Measurements from ENCODE around the gene SLC34A1. TPM values are rescaled to one million over a fixed set of nuclear protein-coding genes. Genes with fewer than 3 reads are reported as not detected.

The SLC34A1 gene
- total RNA-seq, 2 experiments from 2014 or later, result 1.4 to 1.5 TPM

DNA sequence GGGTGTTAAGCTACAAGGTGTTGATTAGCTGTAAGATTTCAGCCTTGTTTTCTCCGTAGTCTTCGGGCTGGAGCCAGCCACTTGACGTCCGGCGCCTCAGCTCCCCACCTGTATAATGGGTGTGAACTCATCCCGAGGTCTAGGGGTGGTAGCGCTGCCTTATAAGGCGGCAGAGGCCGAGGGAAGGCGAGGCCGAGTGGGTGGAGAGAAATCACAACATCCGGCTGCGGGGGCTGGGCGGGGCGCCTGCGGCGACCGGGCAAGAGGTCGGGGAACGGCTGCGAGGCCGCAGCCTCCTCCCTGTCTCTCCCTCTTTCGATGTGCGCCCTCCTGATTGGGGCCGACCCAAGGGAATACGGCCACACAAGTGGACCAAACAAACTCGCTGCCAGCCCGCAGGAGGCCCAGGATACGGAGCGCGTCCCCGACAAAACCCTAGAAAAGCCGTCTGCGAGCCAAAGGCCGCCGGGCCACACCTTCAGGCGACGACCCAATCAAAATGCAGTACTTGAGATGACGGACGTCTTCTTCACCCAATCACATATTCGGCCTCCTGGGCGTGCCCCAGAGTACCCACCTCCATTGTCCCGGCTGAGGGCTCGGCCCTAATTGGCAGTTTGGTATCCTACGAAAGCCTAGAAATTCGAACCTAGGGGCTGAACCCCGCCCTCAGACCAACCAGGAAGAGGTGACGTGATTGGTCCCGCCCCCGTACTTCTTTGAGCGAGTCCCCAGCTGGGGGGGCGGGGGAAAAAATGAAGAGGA, 41.7 kb downstream of the SLC34A1 start:
- ChIA-PET POLR2A (interaction anchor here (0.9 to 14.9 kb wide), 17 partner anchors 7 to 121 kb away, joined by 3 to 654 read pairs (median 8); partner anchors contain the start of genes F12, LMAN2, PDLIM7 and PRR7), CTCF (interaction anchor here (0.5 to 12.6 kb wide), 15 partner anchors 8 to 117 kb away, joined by 3 to 235 read pairs (median 6); partner anchors contain the start of genes PFN3 and PRR7)
- Mint-ChIP-seq H3K4me1 (peaks cover 44% of the 10 kb centered on the region), H3K4me3 (peak overlapping the region; percentile 95), H3K36me3 (ENCODE audit: low read depth) (peaks cover 37% of the 10 kb centered on the region), H3K9me3 (peaks cover 2% of the 10 kb centered on the region), H3K27me3 (no peaks in the 10 kb centered on the region), H3K27ac (peak overlapping the region; percentile 98)
- peak; percentile 100 for DNase-seq

DNA sequence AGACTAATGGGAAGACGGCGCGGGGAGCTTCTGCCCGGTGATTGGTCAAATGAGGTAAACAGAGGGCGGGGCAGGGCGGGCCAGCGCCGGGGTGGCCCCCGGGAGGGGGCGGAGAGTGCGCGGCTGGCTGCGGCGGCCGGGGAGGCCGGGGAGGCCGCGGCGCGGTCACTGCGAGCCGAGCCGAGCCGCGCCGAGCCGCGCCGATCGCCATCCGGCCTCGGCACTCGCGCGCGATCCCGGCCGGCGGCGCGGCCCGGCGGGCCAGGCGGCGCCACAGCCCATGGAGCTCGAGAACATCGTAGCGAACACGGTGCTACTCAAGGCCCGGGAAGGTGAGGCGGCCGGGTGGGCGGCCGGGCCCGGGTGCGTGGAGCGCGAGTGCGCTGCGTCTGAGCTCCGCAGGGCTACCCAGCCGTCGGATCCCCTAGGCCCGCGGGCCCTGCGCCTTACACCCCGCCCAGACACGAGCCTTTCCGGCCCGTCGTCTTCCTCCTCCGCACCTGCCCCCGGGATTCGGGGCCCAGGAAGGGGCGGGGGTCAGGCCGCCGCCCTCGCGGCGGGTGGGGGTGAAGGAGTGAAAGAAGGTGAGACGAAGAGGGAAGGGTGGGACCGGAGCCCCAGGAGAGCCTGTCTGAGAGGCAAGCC, 42.5 kb downstream of the SLC34A1 start, which contains the start of gene GRK6:
Gene GRK6 (plus strand): TSS at position 111 of the 645 bp plus-strand sequence. CDS start 170 bp downstream, at position 281.
- Mint-ChIP-seq H3K9me3 (peaks cover 2% of the 10 kb centered on the region), H3K4me3 (peak within 1 kb of the TSS; percentile 95), H3K36me3 (ENCODE audit: low read depth) (peaks cover 44% of the 10 kb centered on the region), H3K4me1 (peaks cover 52% of the 10 kb centered on the region), H3K27ac (peak within 1 kb of the TSS; percentile 98), H3K27me3 (no peaks in the 10 kb centered on the region)
- ChIA-PET POLR2A (interaction anchor here (0.9 to 14.9 kb wide), 16 partner anchors 8 to 122 kb away, joined by 3 to 654 read pairs (median 6); partner anchors contain the start of genes F12, LMAN2, PDLIM7 and PRR7), CTCF (interaction anchor here (0.6 to 12.6 kb wide), 12 partner anchors 18 to 117 kb away, joined by 3 to 235 read pairs (median 7); partner anchors contain the start of genes PFN3 and PRR7)
- DNase-seq, result peak; percentile 80

DNA sequence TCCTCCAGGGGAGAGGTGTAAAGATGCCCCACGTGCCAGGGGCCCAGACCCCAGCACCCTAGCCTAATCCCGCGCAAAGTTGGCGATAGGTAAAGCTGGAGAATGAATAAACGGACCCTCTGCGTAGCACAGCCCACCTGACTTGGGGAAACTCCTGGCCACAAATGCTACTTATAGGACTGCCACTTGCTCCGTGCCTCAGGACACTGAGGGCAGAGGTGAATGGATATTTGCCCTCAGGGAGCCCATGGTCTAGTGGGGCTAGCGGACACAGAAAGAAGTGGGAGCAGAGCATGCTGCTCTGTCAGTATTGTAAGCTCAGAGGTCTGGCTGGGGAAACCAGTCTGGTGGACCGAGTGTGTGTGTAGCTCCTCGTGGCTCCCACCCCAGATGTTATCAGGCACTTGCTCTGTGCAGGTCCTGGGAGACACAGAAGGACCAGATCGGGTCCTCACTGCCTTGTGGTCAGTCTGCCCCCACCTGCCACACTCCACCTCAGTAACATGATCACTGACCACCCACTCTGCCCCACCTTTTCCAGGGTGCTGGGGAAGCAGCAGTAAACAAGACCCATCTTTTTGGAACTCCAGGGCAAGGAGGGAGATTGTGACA, 43.1 kb downstream of the SLC34A1 start:
- peaks cover 50% of the 10 kb centered on the region for H3K36me3 Mint-ChIP-seq (ENCODE audit: low read depth)
- no peaks in the 10 kb centered on the region for H3K27me3 Mint-ChIP-seq
- H3K9me3 Mint-ChIP-seq, result no peaks in the 10 kb centered on the region
- H3K4me3 Mint-ChIP-seq, result peak overlapping the region; percentile 91
- DNase-seq, result peak; percentile 36
- H3K4me1 Mint-ChIP-seq, result peaks cover 56% of the 10 kb centered on the region
- ChIA-PET CTCF (interaction anchor here (1.0 to 12.6 kb wide), 6 partner anchors 19 to 115 kb away, joined by 3 to 235 read pairs (median 10); partner anchors contain the start of genes PFN3 and PRR7), POLR2A (interaction anchor here (1.0 to 14.9 kb wide), 12 partner anchors 18 to 117 kb away, joined by 3 to 654 read pairs (median 10); partner anchors contain the start of genes F12, LMAN2, PDLIM7 and PRR7)
- H3K27ac Mint-ChIP-seq, result peak overlapping the region; percentile 93

DNA sequence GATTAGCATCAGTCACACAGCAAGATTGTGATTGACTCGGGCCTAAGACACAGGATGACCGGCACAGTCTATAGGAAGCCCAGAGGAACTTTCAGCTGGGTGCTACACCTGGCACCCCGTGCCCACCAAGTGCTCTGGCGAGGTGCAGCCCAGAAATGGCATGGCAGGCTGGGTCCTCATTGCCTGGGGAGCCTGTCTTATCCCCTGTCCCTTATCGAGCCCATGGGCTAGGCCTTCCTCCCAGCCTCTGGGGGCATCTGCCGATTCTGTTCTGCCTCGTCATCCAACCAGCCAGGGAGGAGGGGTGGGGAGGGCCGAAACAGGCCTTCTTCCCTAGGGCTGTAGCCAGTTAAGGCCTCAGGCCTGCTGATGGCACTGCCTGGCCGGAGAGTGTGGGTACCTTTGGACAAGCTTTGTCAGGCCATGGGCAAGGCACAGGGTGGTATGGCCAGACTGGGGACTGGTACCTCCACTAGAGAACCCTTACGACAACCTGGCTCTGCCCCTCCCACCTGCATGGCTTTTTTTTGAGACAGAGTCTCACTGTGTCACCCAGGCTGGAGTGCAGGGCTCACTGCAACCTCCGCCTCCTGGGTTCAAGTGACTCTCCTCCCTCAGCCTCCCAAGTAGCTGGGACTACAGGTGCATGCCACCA, 43.8 kb downstream of the SLC34A1 start:
- Mint-ChIP-seq H3K4me1 (peaks cover 59% of the 10 kb centered on the region), H3K4me3 (peak overlapping the region; percentile 91), H3K9me3 (no peaks in the 10 kb centered on the region), H3K36me3 (ENCODE audit: low read depth) (peaks cover 58% of the 10 kb centered on the region), H3K27me3 (no peaks in the 10 kb centered on the region), H3K27ac (peak overlapping the region; percentile 93)
- DNase-seq, result peak; percentile 50
- CTCF ChIA-PET, result interaction anchor here (1.0 to 12.6 kb wide), 8 partner anchors 14 to 116 kb away, joined by 3 to 235 read pairs (median 6); partner anchors contain the start of genes PFN3 and PRR7
- POLR2A ChIA-PET, result interaction anchor here (0.7 to 14.9 kb wide), 9 partner anchors 18 to 118 kb away, joined by 3 to 654 read pairs (median 11); partner anchors contain the start of genes F12, LMAN2, PRR7 and RGS14

DNA sequence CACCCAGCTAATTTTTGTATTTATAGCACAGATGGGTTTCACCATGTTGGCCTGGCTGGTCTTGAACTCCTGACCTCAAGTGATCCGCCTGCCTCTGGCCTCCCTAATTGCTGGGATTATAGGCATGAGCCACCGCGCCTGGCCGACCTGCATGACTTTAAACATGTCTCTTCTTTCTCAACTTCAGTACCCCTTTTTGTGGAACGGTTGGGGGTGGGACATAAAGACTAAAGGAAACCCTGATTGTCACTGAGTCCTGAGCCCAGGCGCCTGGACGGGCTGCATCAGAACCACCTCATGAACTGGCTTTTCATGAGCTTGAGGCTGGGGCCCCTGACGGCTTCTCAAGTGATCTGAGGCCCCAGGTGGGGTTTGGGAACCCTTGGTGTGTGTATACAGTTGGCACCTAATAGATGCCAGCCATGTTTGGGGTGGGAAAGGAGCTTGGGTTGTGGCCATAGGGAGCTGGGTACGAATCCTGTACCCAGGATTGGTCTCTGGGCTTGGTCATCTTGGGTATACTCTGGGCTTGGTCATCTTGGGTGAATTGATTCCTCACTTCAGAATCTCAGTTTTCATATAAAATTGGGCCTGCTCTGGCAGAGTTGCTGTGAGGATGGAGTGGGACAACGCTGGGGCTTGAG, 44.5 kb downstream of the SLC34A1 start:
- H3K36me3 Mint-ChIP-seq (ENCODE audit: low read depth), result peaks cover 63% of the 10 kb centered on the region
- no peaks in the 10 kb centered on the region for H3K27me3 Mint-ChIP-seq
- peaks cover 65% of the 10 kb centered on the region for H3K4me1 Mint-ChIP-seq
- no peak for DNase-seq
- ChIA-PET POLR2A (interaction anchor here (0.7 to 14.9 kb wide), 11 partner anchors 17 to 171 kb away, joined by 3 to 654 read pairs (median 4); partner anchors contain the start of genes F12, LMAN2, PRR7 and RGS14), CTCF (interaction anchor here (0.6 to 12.6 kb wide), 10 partner anchors 13 to 119 kb away, joined by 3 to 235 read pairs (median 4); partner anchors contain the start of gene PFN3)
- peak overlapping the region; percentile 93 for H3K27ac Mint-ChIP-seq
- no peaks in the 10 kb centered on the region for H3K9me3 Mint-ChIP-seq
- peak overlapping the region; percentile 91 for H3K4me3 Mint-ChIP-seq

DNA sequence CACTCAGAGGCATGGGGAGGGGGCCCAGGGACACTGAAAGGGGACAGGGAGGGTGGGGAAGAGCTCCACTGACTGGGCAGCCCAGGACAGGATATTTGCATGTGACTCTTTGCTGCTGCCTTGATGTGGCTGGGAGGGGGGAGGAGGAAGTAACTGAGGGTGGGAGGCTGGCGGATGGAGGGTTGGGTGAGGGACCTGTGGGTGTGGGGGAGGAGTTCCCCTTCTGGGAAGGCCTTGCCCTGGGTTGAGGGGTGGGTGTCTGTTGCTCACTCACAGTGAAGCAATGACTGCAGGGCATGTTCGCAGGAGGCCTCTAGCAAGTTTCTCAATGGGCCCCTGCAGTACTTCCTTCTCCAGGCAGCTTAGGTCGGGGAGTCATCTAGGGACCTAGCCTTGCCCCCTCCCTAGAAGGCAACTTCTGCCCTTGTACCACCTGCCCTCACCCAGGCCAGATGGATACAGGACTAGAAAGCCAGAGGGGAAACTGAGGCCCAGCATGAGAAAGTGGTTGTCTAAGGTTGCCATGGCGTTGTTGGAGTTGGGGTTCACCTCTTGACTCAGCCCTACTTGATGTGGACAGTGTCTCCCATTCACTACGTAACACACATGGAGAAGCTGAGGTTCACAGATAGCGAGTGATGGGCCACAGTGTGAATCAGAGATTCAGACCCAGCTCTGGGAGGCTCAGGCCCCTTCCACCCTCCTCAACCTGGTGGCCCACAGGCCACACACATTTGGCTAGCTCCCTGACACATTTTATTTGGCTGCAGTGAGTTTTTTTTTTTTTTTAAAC, 45.2 kb downstream of the SLC34A1 start:
- Mint-ChIP-seq H3K27ac (peak overlapping the region; percentile 93), H3K4me1 (peaks cover 69% of the 10 kb centered on the region), H3K36me3 (ENCODE audit: low read depth) (peaks cover 71% of the 10 kb centered on the region), H3K9me3 (no peaks in the 10 kb centered on the region), H3K27me3 (no peaks in the 10 kb centered on the region), H3K4me3 (peak overlapping the region; percentile 91)
- CTCF ChIA-PET, result interaction anchor here (0.6 to 12.6 kb wide), 14 partner anchors 12 to 119 kb away, joined by 3 to 235 read pairs (median 4); partner anchors contain the start of gene PFN3
- DNase-seq, result peak; percentile 87
- POLR2A ChIA-PET, result interaction anchor here (0.7 to 14.9 kb wide), 11 partner anchors 9 to 170 kb away, joined by 3 to 654 read pairs (median 4); partner anchors contain the start of genes F12, PRR7 and RGS14

DNA sequence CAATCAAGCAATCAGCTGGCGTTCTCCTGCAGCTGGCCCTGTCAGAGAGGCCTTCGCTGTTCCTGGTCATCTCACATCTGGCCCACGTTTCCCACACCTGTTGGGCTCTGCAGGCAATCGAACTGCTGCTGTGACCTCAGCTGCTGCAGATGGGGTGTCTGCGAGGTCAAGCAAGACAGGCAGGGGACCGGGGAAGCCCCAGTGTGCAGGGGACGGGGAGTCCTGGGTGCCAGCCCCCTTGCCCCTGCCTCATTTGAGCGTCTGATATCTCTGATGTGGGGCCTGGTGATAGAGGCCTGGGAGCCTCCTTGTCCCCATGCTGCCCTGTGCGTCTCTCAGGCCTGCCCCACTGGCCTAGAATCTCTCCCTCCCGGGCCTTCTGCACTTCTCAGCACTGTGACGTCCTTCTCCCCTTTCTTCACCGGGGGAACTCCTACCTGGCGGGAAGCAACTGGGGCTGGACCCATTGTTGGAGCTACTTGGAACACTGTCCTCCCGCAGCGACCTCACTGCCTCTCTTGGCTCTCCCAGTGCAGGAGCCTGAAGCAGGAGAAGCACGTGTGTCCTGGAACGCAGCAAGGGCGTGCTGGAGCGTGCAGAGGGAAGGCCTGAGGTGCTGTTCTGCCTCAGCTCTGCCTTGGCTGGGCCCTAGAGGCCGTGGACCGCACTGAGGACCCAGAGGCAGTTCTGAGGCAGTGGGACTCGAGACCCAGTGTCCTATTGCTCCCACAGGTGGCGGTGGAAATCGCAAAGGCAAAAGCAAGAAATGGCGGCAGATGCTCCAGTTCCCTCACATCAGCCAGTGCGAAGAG, 46.1 kb downstream of the SLC34A1 start:
- H3K9me3 Mint-ChIP-seq, result no peaks in the 10 kb centered on the region
- peak overlapping the region; percentile 93 for H3K27ac Mint-ChIP-seq
- H3K27me3 Mint-ChIP-seq, result no peaks in the 10 kb centered on the region
- H3K36me3 Mint-ChIP-seq (ENCODE audit: low read depth), result peaks cover 79% of the 10 kb centered on the region
- ChIA-PET CTCF (interaction anchor here (1.0 to 12.6 kb wide), 12 partner anchors 12 to 120 kb away, joined by 3 to 235 read pairs (median 5); partner anchors contain the start of gene PFN3), POLR2A (interaction anchor here (0.7 to 14.9 kb wide), 12 partner anchors 10 to 124 kb away, joined by 3 to 654 read pairs (median 6); partner anchors contain the start of genes F12, LMAN2 and PRR7)
- H3K4me1 Mint-ChIP-seq, result peaks cover 68% of the 10 kb centered on the region
- DNase-seq, result no peak
- H3K4me3 Mint-ChIP-seq, result peak overlapping the region; percentile 91

DNA sequence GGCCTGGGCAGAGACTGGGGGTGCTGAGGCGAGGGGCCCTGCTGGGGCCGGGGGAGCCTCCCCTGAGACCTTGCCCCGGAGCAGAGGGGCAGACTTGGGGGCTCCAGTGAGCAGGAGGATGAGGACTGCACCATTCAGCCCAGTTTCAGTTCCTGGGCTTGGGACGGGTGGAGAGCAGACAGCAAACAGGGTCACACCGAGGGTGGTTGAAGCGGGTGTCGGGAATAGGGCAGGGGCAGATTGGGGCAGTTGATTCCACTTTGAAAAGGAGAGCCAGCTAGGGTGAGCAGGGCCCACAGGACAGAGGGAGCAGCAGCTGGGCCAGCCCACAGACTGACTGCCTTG, 46.7 kb downstream of the SLC34A1 start:
- H3K27me3 Mint-ChIP-seq, result no peaks in the 10 kb centered on the region
- no peak for DNase-seq
- peak overlapping the region; percentile 91 for H3K4me3 Mint-ChIP-seq
- ChIA-PET POLR2A (interaction anchor here (1.0 to 14.9 kb wide), 12 partner anchors 15 to 317 kb away, joined by 3 to 654 read pairs (median 6); partner anchors contain the start of genes F12, LMAN2, PDLIM7 and PRR7), CTCF (interaction anchor here (0.9 to 12.6 kb wide), 16 partner anchors 10 to 128 kb away, joined by 3 to 235 read pairs (median 5); partner anchors contain the start of genes PFN3, PRELID1 and RAB24)
- peaks cover 85% of the 10 kb centered on the region for H3K36me3 Mint-ChIP-seq (ENCODE audit: low read depth)
- H3K4me1 Mint-ChIP-seq, result peaks cover 70% of the 10 kb centered on the region
- no peaks in the 10 kb centered on the region for H3K9me3 Mint-ChIP-seq
- H3K27ac Mint-ChIP-seq, result peak overlapping the region; percentile 93

DNA sequence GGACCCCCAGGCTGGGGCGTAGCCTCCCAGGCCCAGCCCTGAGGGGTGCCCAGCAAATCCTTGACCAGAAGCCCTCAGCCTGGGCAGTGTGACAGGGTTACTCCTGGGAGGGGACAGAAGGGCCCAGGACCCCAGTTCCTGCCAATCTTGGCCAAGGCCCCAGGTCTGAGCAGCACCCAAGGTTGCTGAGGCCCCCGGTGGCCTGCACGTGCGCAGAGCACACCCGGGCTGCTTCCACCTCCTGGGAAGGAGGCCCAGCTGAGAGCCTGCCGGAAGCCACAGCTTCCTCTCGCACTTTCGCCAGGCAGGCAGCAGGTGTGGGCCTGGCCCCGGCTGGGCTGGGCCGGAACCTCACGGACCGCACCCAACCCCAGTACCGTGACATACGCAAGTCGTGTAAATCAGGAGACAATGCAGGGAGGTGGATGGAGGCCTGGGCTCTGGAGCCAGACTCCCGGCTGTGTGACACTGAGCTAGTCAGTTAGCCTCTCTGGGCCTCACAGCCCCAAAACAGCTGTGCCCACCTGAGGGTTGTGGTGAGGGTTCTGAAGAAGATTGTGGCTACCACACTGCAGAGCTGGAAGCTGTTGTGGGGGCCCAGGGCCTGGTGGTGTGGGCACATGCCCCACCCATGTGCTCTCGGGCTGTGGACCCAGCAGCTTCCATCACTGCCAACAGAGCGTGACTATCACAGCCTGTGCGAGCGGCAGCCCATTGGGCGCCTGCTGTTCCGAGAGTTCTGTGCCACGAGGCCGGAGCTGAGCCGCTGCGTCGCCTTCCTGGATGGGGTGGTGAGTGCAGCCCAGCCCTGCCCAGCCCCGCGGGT, 47.3 kb downstream of the SLC34A1 start:
- Mint-ChIP-seq H3K36me3 (ENCODE audit: low read depth) (peaks cover 88% of the 10 kb centered on the region), H3K27ac (peak overlapping the region; percentile 93), H3K4me3 (peak overlapping the region; percentile 91), H3K27me3 (no peaks in the 10 kb centered on the region), H3K4me1 (peaks cover 72% of the 10 kb centered on the region), H3K9me3 (no peaks in the 10 kb centered on the region)
- peak; percentile 89 for DNase-seq
- ChIA-PET CTCF (interaction anchor here (0.8 to 12.6 kb wide), 20 partner anchors 9 to 128 kb away, joined by 3 to 235 read pairs (median 5); partner anchors contain the start of genes PFN3, PRELID1 and RAB24), POLR2A (interaction anchor here (0.7 to 14.9 kb wide), 17 partner anchors 8 to 317 kb away, joined by 3 to 654 read pairs (median 6); partner anchors contain the start of genes F12, LMAN2, PDLIM7 and PRELID1)

All from activated CD4-positive, alpha-beta memory T cell treated with anti-CD3 and anti-CD28 coated beads, Interleukin-2, amount 10 ng/mL, durations not matched to agents 7 days and 5 days (primary cell).